Upper lobe of left lung (tissue), 4 donors: ENCODE results near the gene ACAP3.

Source experiments
- CTCF ChIP-seq, 6 experiments: fragments of 450-650 bp in 4 of 6; fragments of 200-600 bp in 2 of 6; sonication (generic) in 2 of 6; IDR thresholded peaks; one replicate each; pipeline ENCODE4 v1.5.1; 2016 to 2019; ENCODE audit warnings: antibody characterized with exemption in 6 of 6
- EP300 ChIP-seq, 4 donors: sonication (generic); formaldehyde crosslinking; IDR thresholded peaks; one replicate each; pipeline ENCODE4 v1.5.1; 2017; ENCODE audit warnings: antibody characterized with exemption in 4 of 4, control low read depth in 2 of 4
- POLR2A ChIP-seq, 4 donors: fragments of 450-650 bp; IDR thresholded peaks; one replicate each; pipeline ENCODE4 v1.5.1; 2016 to 2017; ENCODE audit warnings: antibody characterized with exemption in 4 of 4, mild to moderate bottlenecking in 2 of 4
- POLR2AphosphoS5 ChIP-seq, 2 donors: sonication (generic); formaldehyde crosslinking; IDR thresholded peaks; one replicate each; pipeline ENCODE4 v1.5.1; 2017; ENCODE audit warnings: antibody characterized with exemption in 2 of 2

GRCh38 chr1:1291023-1291528 lies 16.7 kb downstream of the ACAP3 start:
- TF ChIP-seq POLR2AphosphoS5 (IDR thresholded peaks at IDR 0.05) (no peak), CTCF (IDR thresholded peaks at IDR 0.05) (no peak), POLR2A (IDR thresholded peaks at IDR 0.05) (no peak), EP300 (IDR thresholded peaks at IDR 0.05) (no peak)
